SK-N-SH treated with all-trans-retinoic acid at 6 μM for 48 hours (cell line): Measurements from ENCODE around the gene CKM.

Experiments used
- ATAC-seq: fragments of 200-7000 bp; cut with Tn5 transposase; 3 replicates; pipeline ENCODE4 v1.9.1; 2020; ENCODE audit warnings: mild to moderate bottlenecking, moderate library complexity
- ARNTL ChIP-seq: fragments of 450-650 bp; formaldehyde crosslinking; IDR thresholded peaks from 2 replicates; pipeline ENCODE4 v1.5.0; 2020; ENCODE audit warnings: low read depth, mild to moderate bottlenecking, moderate library complexity, borderline replicate concordance
- BACH2 ChIP-seq: fragments of 250-450 bp; sonication (Bioruptor Pico); IDR thresholded peaks from 2 replicates; pipeline ENCODE4 v1.9.0; 2021; ENCODE audit warnings: mild to moderate bottlenecking, borderline replicate concordance
- CSDC2 ChIP-seq: fragments of 250-450 bp; sonication (Bioruptor Pico); IDR thresholded peaks from 2 replicates; pipeline ENCODE4 v1.5.0; 2020; ENCODE audit warnings: mild to moderate bottlenecking, moderate library complexity
- GLIS3 ChIP-seq: fragments of 250-450 bp; sonication (Bioruptor Pico); IDR thresholded peaks from 2 replicates; pipeline ENCODE4 v1.5.0; 2020; ENCODE audit warnings: mild to moderate bottlenecking, moderate library complexity
- ISL1 ChIP-seq: fragments of 250-450 bp; sonication (Bioruptor Pico); IDR thresholded peaks from 2 replicates; pipeline ENCODE4 v2.1.2; 2022; ENCODE audit warnings: mild to moderate bottlenecking, moderate library complexity
- OSR1 ChIP-seq: fragments of 250-450 bp; sonication (Bioruptor Pico); IDR thresholded peaks from 2 replicates; pipeline ENCODE4 v1.8.0; 2022; ENCODE audit warnings: moderate library complexity, mild to moderate bottlenecking, inconsistent platforms
- PPARA ChIP-seq: fragments of 250-450 bp; sonication (Bioruptor Pico); IDR thresholded peaks from 2 replicates; pipeline ENCODE4 v1.5.0; 2020; ENCODE audit warnings: mild to moderate bottlenecking, borderline replicate concordance
- RARB ChIP-seq: fragments of 250-450 bp; sonication (Bioruptor Pico); IDR thresholded peaks from 2 replicates; pipeline ENCODE4 v1.8.0; 2021; ENCODE audit warnings: mild to moderate bottlenecking, moderate library complexity
- SNAI2 ChIP-seq: fragments of 250-450 bp; sonication (Bioruptor Pico); IDR thresholded peaks from 2 replicates; pipeline ENCODE4 v1.5.0; 2020; ENCODE audit warnings: mild to moderate bottlenecking, moderate library complexity
- TOX ChIP-seq: fragments of 250-450 bp; sonication (Bioruptor Pico); IDR thresholded peaks from 2 replicates; pipeline ENCODE4 v1.8.0; 2021; ENCODE audit warnings: mild to moderate bottlenecking, moderate library complexity, borderline replicate concordance
- ZC3H10 ChIP-seq: fragments of 250-450 bp; sonication (Bioruptor Pico); IDR thresholded peaks from 2 replicates; pipeline ENCODE4 v1.5.1; 2021; ENCODE audit warnings: mild to moderate bottlenecking, moderate library complexity
- ZFP3 ChIP-seq: fragments of 250-450 bp; sonication (Bioruptor Pico); IDR thresholded peaks from 2 replicates; pipeline ENCODE4 v1.5.0; 2020; ENCODE audit warnings: mild to moderate bottlenecking, moderate library complexity
- ZFP30 ChIP-seq: fragments of 450-650 bp; formaldehyde crosslinking; IDR thresholded peaks from 2 replicates; pipeline ENCODE4 v1.5.0; 2022; ENCODE audit warnings: mild to moderate bottlenecking, moderate library complexity
- ZNF565 ChIP-seq: fragments of 450-650 bp; formaldehyde crosslinking; conservative IDR thresholded peaks from 2 replicates; pipeline ENCODE4 v1.5.0; 2020; ENCODE audit warnings: low read depth, mild to moderate bottlenecking, moderate library complexity
- ZNF70 ChIP-seq: fragments of 450-650 bp; formaldehyde crosslinking; IDR thresholded peaks from 2 replicates; pipeline ENCODE4 v1.5.0; 2020; ENCODE audit warnings: mild to moderate bottlenecking, moderate library complexity
- ZNF8 ChIP-seq: fragments of 450-650 bp; formaldehyde crosslinking; IDR thresholded peaks from 2 replicates; pipeline ENCODE4 v1.5.0; 2020; ENCODE audit warnings: mild to moderate bottlenecking, moderate library complexity
- TF ChIP-seq, protein P1 (sequence below): fragments of 250-450 bp; sonication (Bioruptor Pico); IDR thresholded peaks from 2 replicates; pipeline ENCODE4 v1.8.0; 2020; ENCODE audit warnings: mild to moderate bottlenecking, moderate library complexity, borderline replicate concordance
- TF ChIP-seq, protein P2 (sequence below): fragments of 250-450 bp; sonication (Bioruptor Pico); IDR thresholded peaks from 2 replicates; pipeline ENCODE4 v1.8.0; 2021; ENCODE audit warnings: low read depth, mild to moderate bottlenecking, moderate library complexity, borderline replicate concordance
- TF ChIP-seq, protein P3 (sequence below): fragments of 250-450 bp; sonication (Bioruptor Pico); IDR thresholded peaks from 2 replicates; pipeline ENCODE4 v1.5.0; 2020; ENCODE audit warnings: mild to moderate bottlenecking, moderate library complexity
- TF ChIP-seq, protein P4 (sequence below): fragments of 250-450 bp; sonication (Bioruptor Pico); IDR thresholded peaks from 2 replicates; pipeline ENCODE4 v1.5.1; 2020; ENCODE audit warnings: low read depth, mild to moderate bottlenecking, moderate library complexity

CKM gene

DNA sequence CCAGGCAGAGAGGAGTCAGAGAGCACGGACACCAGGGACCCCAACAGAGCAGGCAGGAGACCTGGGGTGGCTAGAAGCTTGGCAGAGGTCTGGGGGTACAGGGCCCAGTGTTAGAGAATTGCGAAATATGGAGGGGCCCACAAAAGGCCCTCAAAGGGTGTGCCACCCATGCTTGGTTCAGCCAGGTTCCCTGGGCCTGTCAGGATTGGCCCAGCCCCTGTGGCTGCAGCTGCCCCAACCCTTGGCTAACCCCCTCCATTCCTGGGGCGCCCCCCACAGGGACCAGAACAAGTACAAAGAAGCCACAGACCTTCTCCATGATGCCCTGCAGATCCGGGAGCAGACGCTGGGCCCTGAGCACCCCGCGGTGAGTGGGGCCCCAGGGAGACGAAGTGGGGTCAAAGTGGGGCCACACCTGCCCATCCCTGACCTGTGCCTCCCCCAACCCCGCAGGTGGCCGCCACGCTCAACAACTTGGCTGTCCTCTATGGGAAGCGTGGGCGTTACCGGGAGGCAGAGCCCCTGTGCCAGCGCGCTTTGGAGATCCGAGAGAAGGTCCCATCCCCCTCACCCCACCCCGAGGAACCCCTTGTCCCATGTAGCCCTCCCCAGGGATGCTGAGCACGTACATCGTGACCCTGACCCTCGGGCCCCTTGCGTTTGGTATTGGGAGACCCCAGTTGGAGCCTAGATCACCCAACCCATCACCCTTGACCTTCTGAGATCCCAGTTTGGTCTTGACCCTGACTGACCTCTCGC, 25.9 kb upstream of the CKM start:
- peak; percentile 3 for ATAC-seq
- TF ChIP-seq, protein P1, sequence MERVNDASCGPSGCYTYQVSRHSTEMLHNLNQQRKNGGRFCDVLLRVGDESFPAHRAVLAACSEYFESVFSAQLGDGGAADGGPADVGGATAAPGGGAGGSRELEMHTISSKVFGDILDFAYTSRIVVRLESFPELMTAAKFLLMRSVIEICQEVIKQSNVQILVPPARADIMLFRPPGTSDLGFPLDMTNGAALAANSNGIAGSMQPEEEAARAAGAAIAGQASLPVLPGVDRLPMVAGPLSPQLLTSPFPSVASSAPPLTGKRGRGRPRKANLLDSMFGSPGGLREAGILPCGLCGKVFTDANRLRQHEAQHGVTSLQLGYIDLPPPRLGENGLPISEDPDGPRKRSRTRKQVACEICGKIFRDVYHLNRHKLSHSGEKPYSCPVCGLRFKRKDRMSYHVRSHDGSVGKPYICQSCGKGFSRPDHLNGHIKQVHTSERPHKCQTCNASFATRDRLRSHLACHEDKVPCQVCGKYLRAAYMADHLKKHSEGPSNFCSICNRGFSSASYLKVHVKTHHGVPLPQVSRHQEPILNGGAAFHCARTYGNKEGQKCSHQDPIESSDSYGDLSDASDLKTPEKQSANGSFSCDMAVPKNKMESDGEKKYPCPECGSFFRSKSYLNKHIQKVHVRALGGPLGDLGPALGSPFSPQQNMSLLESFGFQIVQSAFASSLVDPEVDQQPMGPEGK (CRISPR knock-in tag), result no peak
- no peak for TF ChIP-seq GLIS3 (CRISPR knock-in tag)

DNA sequence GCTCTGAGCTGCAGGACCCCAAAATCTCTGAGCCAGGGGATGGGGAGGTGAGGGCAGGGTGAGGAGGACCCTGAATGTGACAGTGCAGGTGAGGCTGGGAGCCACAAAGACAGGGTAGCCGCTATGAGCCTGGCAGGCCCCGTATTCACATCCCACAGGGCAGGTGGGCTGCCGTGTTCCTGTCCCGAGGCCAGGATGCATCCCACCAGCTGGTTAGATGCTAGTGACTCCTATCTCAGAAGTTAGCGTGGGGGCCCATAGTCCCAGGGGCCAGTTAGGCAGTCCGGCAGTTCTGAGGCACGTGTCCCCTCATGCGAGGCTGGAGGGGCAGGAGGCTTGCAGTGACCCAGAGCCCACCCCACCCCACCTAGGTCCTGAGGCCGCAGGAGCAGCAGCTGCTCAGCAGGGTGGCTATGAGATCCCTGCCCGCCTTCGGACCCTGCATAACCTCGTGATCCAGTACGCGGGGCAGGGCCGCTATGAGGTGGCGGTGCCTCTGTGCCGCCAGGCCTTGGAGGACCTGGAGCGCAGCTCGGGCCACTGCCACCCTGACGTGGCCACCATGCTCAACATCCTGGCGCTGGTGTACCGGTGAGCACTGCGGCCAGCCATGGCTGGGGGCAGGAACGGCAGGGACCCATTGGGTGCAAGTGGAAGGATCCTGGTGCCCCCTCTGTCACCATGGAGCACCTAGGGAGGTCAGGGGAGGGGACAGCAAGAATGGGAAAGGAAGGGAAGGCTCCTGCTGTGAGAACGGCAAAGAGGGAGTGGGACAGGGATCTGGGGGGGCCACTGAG, 25.1 kb upstream of the CKM start:
- no peak for TF ChIP-seq OSR1 (CRISPR knock-in tag)
- TF ChIP-seq BACH2 (CRISPR knock-in tag), result no peak
- no peak for TF ChIP-seq ZFP30 (CRISPR knock-in tag)
- TF ChIP-seq, protein P1 (CRISPR knock-in tag), result no peak
- TF ChIP-seq ZFP3, result no peak
- no peak for TF ChIP-seq ZC3H10
- no peak for TF ChIP-seq SNAI2 (CRISPR knock-in tag)
- TF ChIP-seq ZNF8 (CRISPR knock-in tag), result no peak
- no peak for TF ChIP-seq ISL1 (CRISPR knock-in tag)
- no peak for TF ChIP-seq CSDC2 (CRISPR knock-in tag)
- TF ChIP-seq, protein P2, sequence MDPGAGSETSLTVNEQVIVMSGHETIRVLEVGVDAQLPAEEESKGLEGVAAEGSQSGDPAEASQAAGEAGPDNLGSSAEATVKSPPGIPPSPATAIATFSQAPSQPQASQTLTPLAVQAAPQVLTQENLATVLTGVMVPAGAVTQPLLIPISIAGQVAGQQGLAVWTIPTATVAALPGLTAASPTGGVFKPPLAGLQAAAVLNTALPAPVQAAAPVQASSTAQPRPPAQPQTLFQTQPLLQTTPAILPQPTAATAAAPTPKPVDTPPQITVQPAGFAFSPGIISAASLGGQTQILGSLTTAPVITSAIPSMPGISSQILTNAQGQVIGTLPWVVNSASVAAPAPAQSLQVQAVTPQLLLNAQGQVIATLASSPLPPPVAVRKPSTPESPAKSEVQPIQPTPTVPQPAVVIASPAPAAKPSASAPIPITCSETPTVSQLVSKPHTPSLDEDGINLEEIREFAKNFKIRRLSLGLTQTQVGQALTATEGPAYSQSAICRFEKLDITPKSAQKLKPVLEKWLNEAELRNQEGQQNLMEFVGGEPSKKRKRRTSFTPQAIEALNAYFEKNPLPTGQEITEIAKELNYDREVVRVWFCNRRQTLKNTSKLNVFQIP, result no peak
- TF ChIP-seq PPARA (CRISPR knock-in tag), result no peak
- no peak for TF ChIP-seq ZNF70 (CRISPR knock-in tag)
- TF ChIP-seq ZNF565 (CRISPR knock-in tag), result no peak
- TF ChIP-seq TOX (CRISPR knock-in tag), result no peak
- TF ChIP-seq, protein P3, sequence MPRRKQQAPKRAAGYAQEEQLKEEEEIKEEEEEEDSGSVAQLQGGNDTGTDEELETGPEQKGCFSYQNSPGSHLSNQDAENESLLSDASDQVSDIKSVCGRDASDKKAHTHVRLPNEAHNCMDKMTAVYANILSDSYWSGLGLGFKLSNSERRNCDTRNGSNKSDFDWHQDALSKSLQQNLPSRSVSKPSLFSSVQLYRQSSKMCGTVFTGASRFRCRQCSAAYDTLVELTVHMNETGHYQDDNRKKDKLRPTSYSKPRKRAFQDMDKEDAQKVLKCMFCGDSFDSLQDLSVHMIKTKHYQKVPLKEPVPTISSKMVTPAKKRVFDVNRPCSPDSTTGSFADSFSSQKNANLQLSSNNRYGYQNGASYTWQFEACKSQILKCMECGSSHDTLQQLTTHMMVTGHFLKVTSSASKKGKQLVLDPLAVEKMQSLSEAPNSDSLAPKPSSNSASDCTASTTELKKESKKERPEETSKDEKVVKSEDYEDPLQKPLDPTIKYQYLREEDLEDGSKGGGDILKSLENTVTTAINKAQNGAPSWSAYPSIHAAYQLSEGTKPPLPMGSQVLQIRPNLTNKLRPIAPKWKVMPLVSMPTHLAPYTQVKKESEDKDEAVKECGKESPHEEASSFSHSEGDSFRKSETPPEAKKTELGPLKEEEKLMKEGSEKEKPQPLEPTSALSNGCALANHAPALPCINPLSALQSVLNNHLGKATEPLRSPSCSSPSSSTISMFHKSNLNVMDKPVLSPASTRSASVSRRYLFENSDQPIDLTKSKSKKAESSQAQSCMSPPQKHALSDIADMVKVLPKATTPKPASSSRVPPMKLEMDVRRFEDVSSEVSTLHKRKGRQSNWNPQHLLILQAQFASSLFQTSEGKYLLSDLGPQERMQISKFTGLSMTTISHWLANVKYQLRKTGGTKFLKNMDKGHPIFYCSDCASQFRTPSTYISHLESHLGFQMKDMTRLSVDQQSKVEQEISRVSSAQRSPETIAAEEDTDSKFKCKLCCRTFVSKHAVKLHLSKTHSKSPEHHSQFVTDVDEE, result no peak
- TF ChIP-seq RARB (CRISPR knock-in tag), result no peak
- no peak for TF ChIP-seq ARNTL (CRISPR knock-in tag)
- peak; percentile 12 for ATAC-seq

DNA sequence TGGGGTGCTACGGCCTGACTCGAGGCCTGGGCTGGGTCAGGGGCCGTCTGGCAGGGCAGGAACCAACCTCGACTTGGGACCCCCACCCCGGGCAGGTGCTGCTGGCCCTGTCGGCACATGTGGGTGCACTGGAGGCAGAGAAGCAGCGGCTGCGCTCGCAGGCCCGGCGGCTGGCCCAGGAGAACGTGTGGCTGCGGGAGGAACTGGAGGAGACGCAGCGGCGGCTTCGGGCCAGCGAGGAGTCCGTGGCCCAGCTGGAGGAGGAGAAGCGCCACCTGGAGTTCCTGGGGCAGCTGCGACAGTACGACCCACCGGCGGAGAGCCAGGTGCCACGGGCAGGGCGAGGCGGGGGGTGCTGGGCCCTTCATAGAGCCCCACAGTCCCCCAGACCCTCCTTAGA, 23.8 kb upstream of the CKM start:
- ATAC-seq, result no peak
- no peak for TF ChIP-seq ZC3H10
- TF ChIP-seq, protein P3, result no peak
- TF ChIP-seq, protein P4, sequence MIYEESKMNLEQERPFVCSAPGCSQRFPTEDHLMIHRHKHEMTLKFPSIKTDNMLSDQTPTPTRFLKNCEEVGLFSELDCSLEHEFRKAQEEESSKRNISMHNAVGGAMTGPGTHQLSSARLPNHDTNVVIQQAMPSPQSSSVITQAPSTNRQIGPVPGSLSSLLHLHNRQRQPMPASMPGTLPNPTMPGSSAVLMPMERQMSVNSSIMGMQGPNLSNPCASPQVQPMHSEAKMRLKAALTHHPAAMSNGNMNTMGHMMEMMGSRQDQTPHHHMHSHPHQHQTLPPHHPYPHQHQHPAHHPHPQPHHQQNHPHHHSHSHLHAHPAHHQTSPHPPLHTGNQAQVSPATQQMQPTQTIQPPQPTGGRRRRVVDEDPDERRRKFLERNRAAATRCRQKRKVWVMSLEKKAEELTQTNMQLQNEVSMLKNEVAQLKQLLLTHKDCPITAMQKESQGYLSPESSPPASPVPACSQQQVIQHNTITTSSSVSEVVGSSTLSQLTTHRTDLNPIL (CRISPR knock-in tag), result no peak
- TF ChIP-seq TOX (CRISPR knock-in tag), result no peak
